GM19395 (cell line): ENCODE data around the gene CDC45.
"Not testable (repeated sequence)": the region's sequence is repeated elsewhere in the genome, so short reads cannot be mapped to it uniquely, and the experiment has no call there.

Source experiments
- ATAC-seq: cut with Tn5 transposase; IDR thresholded peaks from one replicate; pipeline ENCODE4 v1.9.1; 2021; ENCODE audit warnings: mild to moderate bottlenecking, moderate library complexity; ENCODE audit not compliant: unreplicated experiment

The CDC45 gene

DNA sequence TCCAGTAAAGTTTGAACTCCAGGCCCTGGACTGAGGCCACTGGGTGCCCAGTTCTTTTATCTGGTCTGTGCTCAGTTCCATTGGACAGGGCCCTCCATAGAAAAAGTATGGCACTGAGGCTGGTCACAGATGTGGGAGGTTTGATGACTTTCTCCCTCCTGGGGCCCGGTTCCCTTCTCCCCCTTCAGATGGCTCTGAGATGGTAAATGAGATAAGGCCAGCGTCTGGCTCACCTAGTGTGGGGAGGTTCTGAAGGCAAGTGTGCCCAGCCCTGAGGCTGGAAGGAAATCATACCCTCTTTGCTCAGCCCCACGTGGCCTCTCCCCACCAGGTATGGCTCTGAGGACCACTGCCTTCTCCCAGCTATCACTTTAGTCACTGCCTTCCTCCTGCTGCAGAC is 45.9 kb downstream of the CDC45 start:
- ATAC-seq: no peak

DNA sequence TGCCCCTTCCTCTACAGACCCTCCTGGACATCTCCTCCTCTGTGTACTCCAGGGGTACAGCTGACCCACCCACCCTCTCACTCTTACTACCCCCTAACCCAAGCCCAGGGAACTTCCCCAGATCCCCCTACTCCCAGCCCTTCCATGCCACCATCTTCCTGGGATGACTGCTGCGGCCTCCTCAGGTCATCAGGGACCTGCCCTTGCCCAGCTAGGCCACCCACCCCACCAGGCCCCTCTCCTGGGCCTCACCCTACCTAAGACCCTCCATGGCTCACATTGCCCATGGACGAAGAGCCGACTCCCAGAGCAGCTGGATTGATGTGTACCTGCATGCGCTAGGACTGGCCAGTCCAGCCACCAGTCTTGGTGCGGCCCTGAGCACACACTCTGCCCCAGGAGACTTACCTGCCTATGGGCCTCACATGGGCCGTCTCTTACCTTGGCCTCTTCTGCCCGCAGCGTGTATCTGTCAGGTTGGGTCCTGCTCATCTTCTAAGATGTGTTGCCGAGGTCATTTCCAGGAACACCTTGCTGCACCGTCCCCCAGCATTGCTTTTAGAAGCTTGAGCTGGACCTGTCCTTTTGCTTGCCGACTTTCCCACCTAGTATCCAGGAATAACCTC is 46.5 kb downstream of the CDC45 start:
- no peak for ATAC-seq

DNA sequence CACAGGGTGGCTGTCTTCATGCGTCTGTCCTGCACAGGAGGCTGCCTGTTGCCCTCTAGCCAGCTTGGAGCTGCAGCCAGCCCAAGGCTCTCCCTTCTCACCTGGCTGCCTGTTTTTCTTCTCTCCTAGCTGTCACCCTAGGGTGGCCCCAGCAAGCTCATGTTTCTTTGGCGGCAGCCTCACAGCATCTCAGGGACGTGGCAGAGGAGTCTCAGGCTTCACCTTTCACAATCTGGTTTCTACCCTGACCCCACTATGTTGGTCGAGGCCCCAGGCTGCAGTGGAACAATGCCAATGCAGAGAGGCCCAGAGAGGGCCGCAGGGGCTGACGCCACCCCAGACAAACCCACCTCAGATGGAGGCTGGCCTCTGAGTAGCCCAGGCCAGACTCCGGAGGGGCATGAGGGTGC is 47.0 kb downstream of the CDC45 start:
- ATAC-seq: no peak

DNA sequence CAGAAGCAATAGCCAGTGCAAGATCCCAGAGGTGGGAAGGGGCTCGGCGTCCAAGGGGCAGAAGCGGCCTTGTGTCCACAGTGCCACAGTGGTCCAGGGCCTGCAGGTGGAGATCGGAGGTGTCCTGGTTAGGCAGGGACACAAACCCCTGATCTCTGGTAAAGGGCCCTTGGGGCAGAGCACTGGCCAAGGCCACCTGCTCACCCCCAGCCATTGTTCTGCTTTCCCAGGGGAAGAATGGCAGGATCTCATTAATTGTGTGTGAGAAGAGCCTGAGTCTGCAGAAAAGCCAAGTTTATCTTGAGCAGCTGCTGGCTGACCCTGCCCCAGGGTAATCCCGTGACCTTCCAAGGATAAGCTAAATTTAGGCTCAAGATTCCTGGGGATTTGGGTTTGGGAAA is 47.6 kb downstream of the CDC45 start:
- ATAC-seq: no peak

DNA sequence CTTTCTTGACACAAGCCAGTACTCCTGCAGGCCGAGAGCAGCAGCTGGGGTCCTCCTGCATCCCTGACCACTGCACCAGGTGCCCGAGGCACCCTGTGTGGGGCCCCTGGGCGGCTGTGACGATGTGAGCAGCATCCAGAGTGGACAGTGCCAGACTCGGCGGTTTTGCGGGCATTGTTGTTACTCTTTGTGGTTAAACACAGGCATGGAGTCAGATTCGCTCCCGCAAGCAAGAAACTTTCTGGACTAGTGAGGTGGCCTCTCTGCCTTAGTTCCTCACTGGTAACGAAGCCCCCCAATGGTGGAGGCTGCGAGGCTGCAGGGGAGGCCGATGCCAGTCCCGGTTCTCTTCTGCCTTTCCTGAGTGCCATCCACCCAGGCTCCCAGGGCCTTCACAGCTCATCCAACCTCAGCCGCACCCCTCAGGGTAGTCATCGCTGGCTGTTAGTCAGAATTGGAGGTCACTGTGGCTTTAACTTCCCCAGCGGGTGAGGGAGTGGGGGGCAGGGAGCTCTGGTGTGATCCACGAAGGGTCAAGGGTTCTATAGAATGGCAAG is 48.2 kb downstream of the CDC45 start:
- no peak for ATAC-seq

DNA sequence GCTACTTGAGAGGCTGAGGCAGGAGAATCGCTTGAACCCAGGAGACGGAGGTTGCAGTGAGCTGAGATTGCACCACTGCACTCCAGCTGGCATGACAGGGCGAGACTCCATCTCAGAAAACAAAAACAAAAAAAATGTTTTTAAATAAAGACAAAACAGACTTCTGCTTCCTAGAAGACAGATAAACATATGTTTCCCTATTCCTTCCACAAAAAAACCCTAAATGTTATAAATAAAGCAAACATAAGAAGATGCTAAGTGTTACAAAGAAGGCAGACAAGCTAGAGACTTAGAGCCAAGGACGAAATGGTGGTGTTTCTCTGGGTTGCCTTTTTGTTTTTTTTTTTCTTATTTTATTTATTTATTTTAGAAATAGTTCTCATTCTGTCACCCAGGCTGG is 50.1 kb downstream of the CDC45 start:
- no peak for ATAC-seq

DNA sequence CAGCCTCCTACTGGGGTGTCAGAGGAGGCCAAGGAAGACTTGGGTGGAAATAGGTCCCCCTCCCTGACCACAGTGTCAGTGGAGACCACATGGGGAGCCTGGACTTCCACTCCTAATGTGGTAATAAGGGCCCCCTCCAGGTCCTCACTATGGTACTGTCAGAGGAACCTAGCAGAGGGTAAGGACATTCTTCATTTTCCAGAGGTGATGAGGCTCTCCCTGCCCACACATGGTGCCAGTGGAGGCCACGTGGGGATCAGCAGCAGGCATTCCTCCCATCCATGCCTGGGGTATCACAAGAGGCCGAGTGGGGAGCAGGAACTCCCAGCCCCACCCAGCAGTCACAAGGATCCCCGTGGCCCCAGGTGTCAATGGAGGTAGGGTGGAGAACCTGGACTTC is 51.0 kb downstream of the CDC45 start:
- ATAC-seq: no peak

DNA sequence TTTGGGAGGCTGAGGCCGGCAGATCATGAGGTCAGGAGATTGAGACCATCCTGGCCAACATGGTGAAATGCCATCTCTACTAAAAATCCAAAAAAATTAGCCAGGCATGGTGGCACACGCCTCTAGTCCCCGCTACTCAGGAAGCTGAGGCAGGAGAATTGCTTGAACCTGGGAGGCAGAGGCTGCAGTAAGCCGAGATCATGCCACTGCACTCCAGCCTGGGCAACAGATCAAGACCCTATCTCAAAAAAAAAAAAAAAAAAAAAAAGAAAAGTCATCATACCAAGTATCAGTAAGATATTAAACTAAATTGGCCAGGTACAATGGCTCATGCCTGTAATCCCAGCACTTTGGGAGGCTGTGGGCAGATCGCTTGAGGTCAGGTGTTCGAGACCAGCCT is 51.6 kb downstream of the CDC45 start:
- not testable (repeated sequence) for ATAC-seq

DNA sequence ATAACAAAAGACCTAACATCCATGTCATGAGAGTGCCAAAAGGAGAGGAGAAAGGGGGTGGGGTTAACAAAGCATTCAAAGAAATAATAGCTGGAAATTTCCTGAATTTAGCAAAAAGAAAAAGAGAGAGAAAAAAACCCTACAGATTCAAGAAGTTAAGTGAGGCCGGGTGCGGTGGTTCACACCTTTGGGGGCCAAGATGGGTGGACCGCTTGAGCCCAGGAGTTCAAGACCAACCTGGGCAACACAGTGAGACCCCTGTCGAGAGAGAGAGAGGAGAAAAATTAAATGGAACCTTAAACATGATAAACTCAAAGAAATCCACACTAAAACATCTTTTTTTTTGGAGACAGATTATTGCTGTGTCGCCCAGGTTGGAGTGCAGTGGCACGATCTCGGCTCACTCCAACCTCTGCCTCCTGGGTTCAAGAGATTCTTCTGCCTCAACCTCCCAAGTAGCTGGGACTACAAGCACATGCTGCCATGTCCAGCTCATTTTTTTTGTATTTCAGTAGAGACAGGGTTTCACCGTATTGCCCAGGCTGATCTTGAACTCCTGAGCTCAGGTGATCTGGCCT is 53.4 kb downstream of the CDC45 start:
- ATAC-seq: no peak

DNA sequence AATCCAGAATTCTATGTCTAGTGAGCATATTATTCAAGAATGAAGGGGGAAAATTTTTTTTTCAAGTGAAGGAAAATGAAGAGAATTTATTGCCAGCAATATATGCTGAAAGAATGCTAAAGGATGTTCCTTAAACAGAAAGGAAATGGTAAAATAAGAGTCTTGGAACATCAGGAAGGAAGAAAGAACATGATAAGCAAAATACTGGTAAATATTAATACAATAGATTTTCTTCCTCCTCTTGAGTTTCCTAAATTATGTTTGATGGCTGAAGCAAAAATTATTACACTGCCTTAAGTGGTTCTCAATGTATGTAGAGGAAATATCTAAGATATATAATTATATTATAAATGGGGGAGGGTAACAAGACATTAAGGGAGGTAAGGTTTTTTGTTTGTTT is 54.1 kb downstream of the CDC45 start:
- no peak for ATAC-seq

DNA sequence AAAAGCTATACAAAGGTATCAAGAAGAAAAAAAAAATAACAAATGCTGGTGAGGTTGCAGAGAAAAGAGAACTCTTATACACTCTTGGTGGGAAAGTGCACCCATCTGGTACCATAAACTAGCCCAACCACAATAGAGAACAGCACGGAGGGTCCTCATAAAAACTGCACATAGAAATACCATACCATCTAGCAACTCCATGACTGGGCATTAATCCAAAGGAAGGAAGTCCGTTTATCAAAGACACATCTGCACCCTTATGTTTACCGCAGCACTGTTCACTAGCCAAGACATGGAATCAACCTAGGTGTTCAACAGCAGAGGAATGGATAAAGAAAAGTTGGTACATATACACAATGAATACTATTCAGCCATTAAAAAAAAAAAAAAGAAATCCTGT is 55.3 kb downstream of the CDC45 start:
- ATAC-seq: no peak

DNA sequence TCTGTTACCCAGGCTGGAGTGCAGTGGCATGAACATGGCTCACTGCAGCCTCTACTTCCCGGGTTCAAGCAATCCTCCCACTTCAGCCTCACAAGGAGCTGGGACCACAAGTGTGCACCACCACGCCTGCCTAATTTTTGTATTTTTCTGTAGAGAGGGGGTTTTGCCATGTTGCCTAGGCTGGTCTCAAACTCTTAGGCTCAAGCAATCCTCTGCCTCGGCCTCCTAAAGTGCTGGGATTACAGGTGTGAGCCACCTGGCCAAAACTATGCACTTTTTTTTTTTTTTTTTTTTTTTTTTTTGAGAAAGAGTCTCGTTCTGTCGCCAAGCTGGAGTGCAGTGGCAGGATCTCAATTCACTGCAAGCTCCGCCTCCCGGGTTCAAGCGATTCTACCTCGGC is 56.8 kb downstream of the CDC45 start:
- ATAC-seq: no peak

DNA sequence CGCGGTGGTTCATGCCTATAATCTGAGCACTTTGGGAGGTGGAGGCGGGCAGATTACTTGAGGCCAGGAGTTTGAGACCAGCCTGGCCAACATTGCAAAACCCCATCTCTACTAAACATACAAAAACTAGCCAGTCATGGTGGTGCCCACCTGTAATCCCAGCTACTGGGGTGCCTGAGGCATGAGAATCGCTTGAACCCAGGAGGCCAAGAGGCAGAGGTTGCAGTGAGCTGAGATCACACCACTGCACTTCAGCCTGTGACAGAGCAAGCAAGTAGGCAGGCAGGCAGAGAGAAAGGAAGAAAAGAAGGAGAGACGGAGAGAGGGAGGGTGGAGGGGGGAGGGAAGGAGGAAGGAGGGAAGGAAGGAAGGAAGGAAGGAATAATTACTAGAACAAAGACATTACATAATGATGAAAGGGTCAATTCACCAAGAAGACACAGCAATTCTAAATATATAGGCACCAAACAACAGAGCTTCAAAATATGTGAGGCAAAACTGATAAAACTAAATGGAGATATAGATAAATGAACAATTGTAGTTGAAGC is 58.3 kb downstream of the CDC45 start:
- no peak for ATAC-seq

DNA sequence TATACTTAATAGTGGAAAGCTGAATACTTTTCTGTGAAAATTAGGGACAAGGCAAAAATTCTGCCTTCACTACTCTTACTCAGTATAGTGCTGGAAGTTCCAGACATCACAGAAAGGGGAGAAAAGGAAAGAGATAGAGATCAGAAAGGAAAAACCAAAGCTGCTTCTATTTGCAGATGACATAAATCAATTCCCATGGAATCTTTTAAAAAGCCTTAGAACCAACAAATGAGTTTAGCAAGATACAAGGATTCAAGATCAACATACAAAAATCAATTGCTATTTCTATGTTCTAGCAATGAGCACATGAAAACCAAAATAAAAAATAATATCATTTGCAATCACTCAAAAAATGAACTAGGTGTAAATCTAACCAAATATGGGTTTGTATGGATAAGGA is 60.7 kb downstream of the CDC45 start:
- ATAC-seq: no peak

DNA sequence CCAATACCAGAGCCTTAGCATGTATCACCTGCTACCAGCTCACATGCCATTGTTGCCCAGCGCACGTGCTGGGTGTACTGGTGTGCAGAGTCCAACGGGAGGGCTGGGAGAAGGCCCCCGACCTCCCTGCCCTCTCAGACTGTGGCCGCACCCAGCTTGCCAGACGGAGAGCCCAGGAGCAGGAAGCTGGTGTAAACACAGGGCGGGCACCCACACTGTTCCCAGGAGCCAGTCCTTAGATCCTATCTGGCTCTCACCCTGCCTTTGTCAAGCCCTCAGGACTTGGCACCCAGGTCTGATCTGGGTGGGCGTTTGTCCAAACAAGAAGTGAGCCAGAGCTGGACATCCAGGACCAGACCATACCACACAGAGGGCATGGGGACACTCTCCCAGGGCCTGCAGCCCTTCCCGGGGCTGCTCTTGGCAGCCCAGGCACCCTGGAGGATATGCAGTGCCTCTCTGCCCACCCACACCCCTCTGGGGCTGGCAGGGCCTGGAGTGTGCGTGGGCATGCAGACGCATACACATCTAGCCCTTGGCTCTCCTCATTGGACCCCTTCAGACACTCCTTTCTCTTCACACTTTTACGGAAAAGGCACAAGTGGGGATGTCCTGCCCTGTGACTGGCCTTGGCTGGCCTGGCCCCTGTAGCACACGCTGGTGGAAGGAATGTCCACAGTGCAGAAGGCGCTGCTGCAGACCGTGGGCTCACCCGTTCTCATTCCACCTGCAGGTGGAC is 64.4 kb downstream of the CDC45 start:
- no peak for ATAC-seq

DNA sequence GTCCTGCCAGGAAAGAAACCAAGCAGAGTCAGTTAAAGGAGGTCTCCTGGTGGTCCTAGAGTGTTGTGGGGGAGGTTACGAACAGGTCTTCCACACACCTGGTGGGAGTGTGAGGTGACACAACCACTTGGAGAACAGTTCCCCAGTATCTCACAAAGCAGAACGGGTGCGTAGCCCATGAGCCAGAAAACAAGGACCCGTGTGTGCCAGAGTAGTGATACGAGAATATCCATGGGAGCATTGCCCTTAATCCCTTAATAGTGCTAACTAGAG is 66.2 kb downstream of the CDC45 start:
- no peak for ATAC-seq

DNA sequence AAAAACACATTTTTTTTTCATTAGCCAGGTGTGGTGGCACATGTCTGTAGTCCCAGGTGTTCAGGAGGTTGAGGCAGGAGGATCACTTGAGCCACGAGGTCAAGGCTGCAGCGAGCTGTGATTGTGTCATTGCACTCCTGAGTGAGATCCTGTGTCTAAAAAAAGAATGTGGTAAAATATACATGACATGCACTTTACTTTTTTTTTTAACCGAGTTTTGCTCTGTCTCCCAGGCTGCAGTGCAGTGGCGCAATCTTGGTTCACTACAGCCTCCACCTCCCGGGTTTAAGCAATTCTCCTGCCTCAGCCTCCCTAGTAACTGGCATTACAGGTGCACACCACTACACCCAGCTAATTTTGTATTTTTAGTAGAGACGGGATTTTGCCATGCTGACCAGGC is 67.0 kb downstream of the CDC45 start:
- ATAC-seq: no peak

DNA sequence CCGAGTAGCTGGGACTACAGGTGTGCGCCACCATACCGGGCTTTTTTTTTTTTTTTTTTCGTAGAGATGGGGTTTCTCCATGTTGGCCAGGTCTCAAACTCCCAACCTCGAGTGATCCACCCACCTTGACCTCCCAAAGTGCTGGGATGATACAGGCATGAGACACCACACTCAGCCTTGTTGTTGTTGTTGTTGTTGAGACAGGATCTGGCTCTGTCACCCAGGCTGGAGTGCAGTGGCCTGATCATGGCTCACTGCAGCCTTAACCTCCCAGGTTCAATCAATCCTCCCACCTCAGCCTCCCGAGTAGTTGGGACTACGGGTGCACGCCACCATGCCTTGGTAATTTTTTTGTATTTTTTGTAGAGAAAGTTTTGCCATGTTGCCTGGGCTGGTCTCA is 67.9 kb downstream of the CDC45 start:
- ATAC-seq: no peak

DNA sequence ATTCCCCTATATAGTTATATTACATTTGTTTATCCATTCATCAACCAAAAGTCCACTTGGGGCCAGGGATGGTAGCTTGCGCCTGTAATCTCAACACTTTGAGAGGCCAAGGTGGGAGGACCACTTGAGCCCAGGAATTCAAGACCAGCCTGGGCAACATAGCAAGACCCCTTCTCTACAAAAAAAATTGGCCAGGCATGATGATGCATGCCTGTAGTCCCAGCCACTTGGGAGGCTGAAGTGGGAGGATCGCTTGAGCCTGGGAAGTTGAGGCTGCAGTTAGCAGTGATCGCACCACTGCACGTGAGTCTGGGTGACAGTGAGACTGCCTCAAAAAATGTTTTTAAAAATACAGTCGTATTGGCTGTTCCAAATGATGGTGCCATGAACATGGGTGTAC is 68.7 kb downstream of the CDC45 start:
- not testable (repeated sequence) for ATAC-seq

DNA sequence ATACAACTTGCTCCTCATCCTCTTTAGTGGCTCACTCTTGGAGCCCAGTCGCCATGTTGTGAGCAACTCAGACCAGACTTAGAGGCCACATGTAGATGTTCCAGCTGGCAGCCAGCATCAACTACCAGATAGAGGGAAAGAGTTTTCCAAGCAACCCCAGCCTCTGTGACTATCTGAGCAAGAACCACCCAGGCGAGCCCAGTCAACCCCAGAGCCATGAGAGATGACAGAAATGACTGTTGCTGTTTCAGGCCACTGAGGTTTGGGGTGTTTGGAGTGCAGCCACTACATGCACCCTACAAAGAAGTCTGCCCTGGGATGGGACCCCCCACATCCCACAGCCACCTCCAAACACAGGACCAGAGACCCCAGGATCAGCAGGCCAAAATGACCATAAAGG is 69.2 kb downstream of the CDC45 start:
- ATAC-seq: no peak

DNA sequence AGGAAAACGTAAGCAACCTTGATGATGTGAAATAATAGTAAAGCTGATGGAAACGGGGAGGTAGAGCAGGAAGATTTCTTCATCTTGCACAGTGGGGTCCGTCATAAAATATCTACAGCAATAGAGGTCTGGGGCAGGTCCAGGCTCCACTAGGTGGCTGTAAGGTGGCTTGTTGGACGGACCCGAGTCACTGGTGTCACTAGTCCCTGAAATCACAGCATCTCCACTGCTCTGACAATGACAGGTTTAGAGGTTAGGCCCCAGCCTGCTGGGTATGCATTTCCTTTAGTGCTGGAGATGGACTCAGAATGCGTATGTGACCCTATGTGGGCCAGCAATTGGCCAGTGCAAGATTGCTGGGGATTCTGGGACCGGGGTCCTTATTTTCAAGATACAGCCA is 69.7 kb downstream of the CDC45 start:
- ATAC-seq: no peak

DNA sequence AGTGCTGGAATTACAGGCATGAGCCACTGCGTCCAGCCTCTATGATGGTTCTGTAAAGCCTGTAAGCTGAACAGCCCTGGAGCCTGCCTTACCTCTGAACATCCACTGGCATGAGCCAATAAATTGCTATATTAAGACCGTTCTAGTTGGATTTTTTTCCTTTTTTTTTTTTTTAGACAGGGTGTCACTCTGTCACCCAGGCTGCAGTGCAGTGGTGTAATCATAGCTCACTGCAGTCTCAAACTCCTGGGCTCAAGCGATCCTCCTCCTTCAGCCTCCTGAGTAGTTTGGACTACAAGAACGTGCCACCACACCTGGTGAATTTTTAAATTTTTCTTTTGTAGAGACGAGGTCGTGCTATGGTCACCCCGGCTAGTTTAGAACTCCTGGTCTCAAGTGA is 70.7 kb downstream of the CDC45 start:
- no peak for ATAC-seq
